Cardiac muscle cell (in vitro differentiated cells and primary cell): ENCODE measurements around the gene HS3ST2. TPM values are rescaled to one million over a fixed set of nuclear protein-coding genes. Genes with fewer than 3 reads are reported as not detected.
A peak's percentile ranks its signal among the peaks of the same experiment; 100 is the strongest.
"Not testable (repeated sequence)": the region's sequence is repeated elsewhere in the genome, so short reads cannot be mapped to it uniquely, and the experiment has no call there.

Experiments used
- DNase-seq, 2 donors: peaks; one replicate each; pipeline versions ENCODE4 v3.0.0 to v3.0.0-alpha.2; 2010 to 2017; ENCODE audit warnings: low read depth in 1 of 2, low spot score in 1 of 2
- H3K27ac ChIP-seq: fragments of 200-600 bp; sonication (generic); 2 replicates; pipeline ENCODE4 v1.5.1; 2016
- H3K27me3 ChIP-seq: fragments of 200-600 bp; sonication (generic); 2 replicates; pipeline ENCODE4 v1.6.0; 2016; ENCODE audit warnings: control low read depth
- H3K36me3 ChIP-seq: fragments of 200-600 bp; sonication (generic); 2 replicates; pipeline ENCODE4 v1.5.1; 2016; ENCODE audit warnings: control low read depth
- H3K4me1 ChIP-seq: fragments of 200-600 bp; sonication (generic); 2 replicates; pipeline ENCODE4 v1.8.1; 2017; ENCODE audit warnings: low read depth, mild to moderate bottlenecking, mixed run types
- H3K4me3 ChIP-seq: fragments of 200-600 bp; sonication (generic); 2 replicates; pipeline ENCODE4 v1.5.1; 2016; ENCODE audit warnings: mild to moderate bottlenecking
- H3K9me3 ChIP-seq: fragments of 200-600 bp; sonication (generic); 2 replicates; pipeline ENCODE4 v1.5.1; 2017; ENCODE audit warnings: low read depth, mild to moderate bottlenecking, control low read depth
- CTCF ChIP-seq: IDR thresholded peaks from 2 replicates; pipeline ENCODE4 v1.5.1; 2012; ENCODE audit warnings: low read depth, mild to moderate bottlenecking, low read length
- polyA plus RNA-seq: library from polyadenylated mRNA; unstranded; fragments of >200 nt; fragmentation: Nextera tagmentation; extraction: Ambion mirVana; gene quantifications from 2 replicates; pipeline ENCODE4 v1.2.1, GENCODE V29; 2016
- total RNA-seq: library from RNA; depleted of rRNA; stranded (reverse); fragments of >200 nt; gene quantifications from 2 replicates; pipeline ENCODE4 v1.2.3, GENCODE V29; 2016

HS3ST2 gene
- total and polyA plus RNA-seq, 2 experiments from 2014 or later = not detected

GRCh38 chr16:22897184-22897583 lies 83.2 kb downstream of the HS3ST2 start:
- DNase-seq = no peak
- H3K4me3 ChIP-seq = no peak overlapping the region
- no peak overlapping the region for H3K27ac ChIP-seq
- no peaks in the 10 kb centered on the region for H3K27me3 ChIP-seq
- no peaks in the 10 kb centered on the region for H3K9me3 ChIP-seq
- no peaks in the 10 kb centered on the region for H3K4me1 ChIP-seq
- TF ChIP-seq CTCF = no peak
- no peaks in the 10 kb centered on the region for H3K36me3 ChIP-seq

- no peaks in the 10 kb centered on the region for H3K9me3 ChIP-seq
- H3K36me3 ChIP-seq = no peaks in the 10 kb centered on the region
- H3K27me3 ChIP-seq = no peaks in the 10 kb centered on the region
- no peaks in the 10 kb centered on the region for H3K4me1 ChIP-seq
- H3K27ac ChIP-seq = no peak overlapping the region
- no peak overlapping the region for H3K4me3 ChIP-seq
- no peak for DNase-seq
- TF ChIP-seq CTCF = no peak
Observed at GRCh38 chr16:22898131-22898530, 84.2 kb downstream of the HS3ST2 start.

GRCh38 chr16:22898874-22899348 lies 84.9 kb downstream of the HS3ST2 start:
- Histone ChIP-seq H3K4me1 (no peaks in the 10 kb centered on the region), H3K36me3 (no peaks in the 10 kb centered on the region), H3K27ac (no peak overlapping the region), H3K27me3 (no peaks in the 10 kb centered on the region), H3K4me3 (no peak overlapping the region), H3K9me3 (no peaks in the 10 kb centered on the region)
- peak; percentile 85 to 87 for DNase-seq
- peak; percentile 82 for TF ChIP-seq CTCF

- not testable (repeated sequence) for H3K4me1 ChIP-seq, H3K27me3 ChIP-seq, DNase-seq, H3K4me3 ChIP-seq, H3K36me3 ChIP-seq, H3K27ac ChIP-seq, H3K9me3 ChIP-seq
Observed at GRCh38 chr16:22899567-22899966, 85.6 kb downstream of the HS3ST2 start.

- no peaks in the 10 kb centered on the region for H3K9me3 ChIP-seq
- TF ChIP-seq CTCF = no peak
- DNase-seq = no peak
- no peaks in the 10 kb centered on the region for H3K4me1 ChIP-seq
- H3K27me3 ChIP-seq = no peaks in the 10 kb centered on the region
- no peak overlapping the region for H3K27ac ChIP-seq
- H3K36me3 ChIP-seq = no peaks in the 10 kb centered on the region
- H3K4me3 ChIP-seq = no peak overlapping the region
Observed at GRCh38 chr16:22900863-22901262, 86.9 kb downstream of the HS3ST2 start.

GRCh38 chr16:22901563-22901962 lies 87.6 kb downstream of the HS3ST2 start:
- Histone ChIP-seq H3K4me1 (no peaks in the 10 kb centered on the region), H3K27me3 (no peaks in the 10 kb centered on the region), H3K27ac (no peak overlapping the region), H3K4me3 (no peak overlapping the region), H3K9me3 (no peaks in the 10 kb centered on the region), H3K36me3 (no peaks in the 10 kb centered on the region)
- no peak for TF ChIP-seq CTCF
- no peak for DNase-seq
